ENCODE measurements around the gene PIBF1.
"Not testable (repeated sequence)": the region's sequence is repeated elsewhere in the genome, so short reads cannot be mapped to it uniquely, and the experiment has no call there.

The PIBF1 gene

DNA sequence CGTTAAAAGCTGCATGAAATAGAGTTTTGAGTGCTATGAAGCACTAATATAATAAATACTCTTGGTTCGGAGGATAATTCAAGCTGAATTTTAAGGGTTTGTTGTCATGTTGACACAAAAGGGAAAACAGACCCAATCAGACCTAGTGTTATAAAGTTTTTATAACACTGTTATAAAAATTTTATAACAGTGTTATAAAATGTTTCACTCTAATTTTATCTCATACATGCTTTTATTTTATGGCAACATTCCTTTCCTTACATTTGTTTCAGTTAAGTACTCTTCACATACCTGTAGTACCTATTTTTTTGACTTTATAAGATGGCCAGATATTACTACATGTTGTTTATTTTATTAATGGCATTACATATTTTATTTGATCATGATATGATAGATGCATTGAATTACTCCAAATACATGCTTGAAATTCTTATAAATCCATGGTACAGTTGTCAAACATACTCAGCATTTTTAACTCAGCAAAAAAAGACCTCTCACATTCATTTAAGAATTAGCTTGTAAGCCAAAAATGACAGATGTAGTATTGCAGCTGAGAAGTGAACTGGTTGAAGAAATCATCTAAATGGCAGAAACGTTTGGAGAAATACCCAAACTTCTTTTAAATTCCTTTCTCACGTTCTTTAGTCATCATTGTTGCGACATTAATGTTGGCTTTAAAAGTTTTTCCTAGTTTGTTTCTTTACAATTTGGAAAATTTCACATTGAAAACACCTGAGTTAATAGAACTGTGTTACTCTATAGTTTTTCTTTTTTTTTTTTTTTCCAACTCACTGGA, 104.5 kb downstream of the PIBF1 start:
- Histone ChIP-seq H3K9ac (ENCODE audit: low read length) (no peak overlapping the region), H3K4me1 (ENCODE audit: control insufficient read depth, insufficient read depth, low read length) (no peaks in the 10 kb centered on the region), H3K4me3 (ENCODE audit: low read length) (no peak overlapping the region), H3K9me3 (ENCODE audit: control insufficient read depth, low read length) (no peaks in the 10 kb centered on the region), H3K27me3 (ENCODE audit: control insufficient read depth, insufficient read depth, low read length) (no peaks in the 10 kb centered on the region), H3K36me3 (ENCODE audit: control insufficient read depth, insufficient read depth, low read length) (no peaks in the 10 kb centered on the region)

DNA sequence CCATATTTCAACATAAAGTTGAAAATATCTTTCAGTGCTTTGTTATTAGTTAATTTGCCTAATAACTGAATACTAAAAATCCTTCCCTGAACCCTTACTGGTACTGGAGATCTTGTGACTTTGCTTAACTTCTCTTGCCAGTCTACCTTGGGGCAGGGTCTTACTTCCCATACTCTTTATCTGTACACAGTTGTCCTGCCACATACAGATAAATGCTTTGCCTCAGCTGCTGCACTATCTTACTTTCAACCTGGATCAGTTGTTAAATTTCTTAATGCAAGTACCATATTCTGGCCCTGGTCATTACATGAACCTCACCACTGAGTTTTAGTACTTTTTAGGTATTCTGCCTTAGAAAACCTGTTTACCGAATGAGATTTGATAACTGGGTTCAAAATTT, 107.6 kb downstream of the PIBF1 start:
- Histone ChIP-seq H3K9me3 (ENCODE audit: control insufficient read depth, low read length) (no peaks in the 10 kb centered on the region), H3K27me3 (ENCODE audit: control insufficient read depth, insufficient read depth, low read length) (no peaks in the 10 kb centered on the region), H3K36me3 (ENCODE audit: control insufficient read depth, insufficient read depth, low read length) (no peaks in the 10 kb centered on the region)

GRCh38 chr13:72890546-72890945, 108.6 kb downstream of the PIBF1 start:
- Histone ChIP-seq H3K9ac (ENCODE audit: low read length) (no peak overlapping the region), H3K4me3 (ENCODE audit: low read length) (no peak overlapping the region), H3K9me3 (ENCODE audit: control insufficient read depth, low read length) (no peaks in the 10 kb centered on the region), H3K4me1 (ENCODE audit: control insufficient read depth, insufficient read depth, low read length) (no peaks in the 10 kb centered on the region), H3K27me3 (ENCODE audit: control insufficient read depth, insufficient read depth, low read length) (no peaks in the 10 kb centered on the region), H3K36me3 (ENCODE audit: control insufficient read depth, insufficient read depth, low read length) (no peaks in the 10 kb centered on the region)

More for the DNA sequence above, 107.6 kb downstream of the PIBF1 start:
- Histone ChIP-seq H3K9ac (ENCODE audit: low read length) (no peak overlapping the region), H3K4me3 (ENCODE audit: low read length) (no peak overlapping the region), H3K4me1 (ENCODE audit: control insufficient read depth, insufficient read depth, low read length) (no peaks in the 10 kb centered on the region)

- Histone ChIP-seq H3K36me3 (ENCODE audit: control insufficient read depth, insufficient read depth, low read length) (peaks cover 6% of the 10 kb centered on the region), H3K27me3 (ENCODE audit: control insufficient read depth, insufficient read depth, low read length) (no peaks in the 10 kb centered on the region), H3K9ac (ENCODE audit: low read length) (no peak overlapping the region), H3K9me3 (ENCODE audit: control insufficient read depth, low read length) (no peaks in the 10 kb centered on the region), H3K4me1 (ENCODE audit: control insufficient read depth, insufficient read depth, low read length) (no peaks in the 10 kb centered on the region), H3K4me3 (ENCODE audit: low read length) (no peak overlapping the region)
Observed at GRCh38 chr13:72891423-72891822, 109.5 kb downstream of the PIBF1 start.

DNA sequence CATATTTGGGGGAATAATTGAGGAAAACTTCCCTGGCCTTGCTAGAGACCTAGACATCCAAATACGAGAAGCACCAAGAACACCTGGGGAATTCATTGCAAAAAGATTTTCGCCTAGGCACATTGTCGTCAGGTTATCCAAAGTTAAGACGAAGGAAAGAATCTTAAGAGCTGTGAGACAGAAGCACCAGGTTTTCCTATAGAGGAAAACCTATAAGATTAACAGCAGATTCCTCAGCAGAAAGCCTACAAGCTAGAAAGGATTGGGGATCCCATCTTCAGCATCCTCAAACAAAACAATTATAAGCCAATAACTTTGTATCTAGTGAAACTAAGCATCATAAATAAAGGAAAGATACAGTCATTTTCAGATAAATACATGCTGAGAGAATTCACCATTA, 114.9 kb downstream of the PIBF1 start:
- Histone ChIP-seq H3K27me3 (ENCODE audit: control insufficient read depth, insufficient read depth, low read length) (no peaks in the 10 kb centered on the region), H3K36me3 (ENCODE audit: control insufficient read depth, insufficient read depth, low read length) (peaks cover 6% of the 10 kb centered on the region), H3K4me3 (ENCODE audit: low read length) (no peak overlapping the region), H3K9ac (ENCODE audit: low read length) (no peak overlapping the region), H3K9me3 (ENCODE audit: control insufficient read depth, low read length) (no peaks in the 10 kb centered on the region), H3K4me1 (ENCODE audit: control insufficient read depth, insufficient read depth, low read length) (no peaks in the 10 kb centered on the region)

GRCh38 chr13:72901546-72901945, 119.6 kb downstream of the PIBF1 start:
- H3K36me3 ChIP-seq (ENCODE audit: control insufficient read depth, insufficient read depth, low read length); H3K9ac ChIP-seq (ENCODE audit: low read length); H3K4me1 ChIP-seq (ENCODE audit: control insufficient read depth, insufficient read depth, low read length); H3K4me3 ChIP-seq (ENCODE audit: low read length); H3K9me3 ChIP-seq (ENCODE audit: control insufficient read depth, low read length); H3K27me3 ChIP-seq (ENCODE audit: control insufficient read depth, insufficient read depth, low read length): not testable (repeated sequence)

GRCh38 chr13:72908416-72908815, 126.5 kb downstream of the PIBF1 start:
- no peak overlapping the region for H3K4me3 ChIP-seq (ENCODE audit: low read length)
- H3K9me3 ChIP-seq (ENCODE audit: control insufficient read depth, low read length), result no peaks in the 10 kb centered on the region

GRCh38 chr13:72911981-72912380, 130.0 kb downstream of the PIBF1 start:
- H3K36me3 ChIP-seq (ENCODE audit: control insufficient read depth, insufficient read depth, low read length), result no peaks in the 10 kb centered on the region
- H3K9ac ChIP-seq (ENCODE audit: low read length), result no peak overlapping the region
- H3K4me3 ChIP-seq (ENCODE audit: low read length), result no peak overlapping the region
- no peaks in the 10 kb centered on the region for H3K4me1 ChIP-seq (ENCODE audit: control insufficient read depth, insufficient read depth, low read length)
- H3K27me3 ChIP-seq (ENCODE audit: control insufficient read depth, insufficient read depth, low read length), result no peaks in the 10 kb centered on the region
- no peaks in the 10 kb centered on the region for H3K9me3 ChIP-seq (ENCODE audit: control insufficient read depth, low read length)

More at GRCh38 chr13:72908416-72908815, 126.5 kb downstream of the PIBF1 start:
- Histone ChIP-seq H3K9ac (ENCODE audit: low read length) (no peak overlapping the region), H3K36me3 (ENCODE audit: control insufficient read depth, insufficient read depth, low read length) (no peaks in the 10 kb centered on the region), H3K27me3 (ENCODE audit: control insufficient read depth, insufficient read depth, low read length) (no peaks in the 10 kb centered on the region), H3K4me1 (ENCODE audit: control insufficient read depth, insufficient read depth, low read length) (no peaks in the 10 kb centered on the region)

DNA sequence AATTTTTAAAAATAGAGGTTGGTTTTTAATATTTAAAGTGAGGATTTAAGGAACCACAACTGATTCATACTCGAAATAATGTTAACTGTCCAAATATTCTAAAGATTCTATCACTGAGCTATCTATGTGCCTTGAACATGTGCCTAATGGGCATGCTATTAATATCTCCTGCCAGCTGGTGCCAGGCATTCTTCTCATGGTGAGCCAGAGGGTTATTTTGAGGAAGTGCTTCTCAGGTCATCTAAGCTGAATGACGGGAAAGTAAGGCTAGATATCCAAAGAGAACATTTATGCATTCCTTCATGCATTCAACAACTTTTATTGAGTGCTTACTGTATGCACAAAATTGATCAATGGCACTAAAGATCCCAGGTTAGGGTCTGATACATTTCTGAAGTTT, 138.2 kb downstream of the PIBF1 start:
- Histone ChIP-seq H3K4me3 (ENCODE audit: low read length) (no peak overlapping the region), H3K4me1 (ENCODE audit: control insufficient read depth, insufficient read depth, low read length) (no peaks in the 10 kb centered on the region), H3K9ac (ENCODE audit: low read length) (no peak overlapping the region), H3K9me3 (ENCODE audit: control insufficient read depth, low read length) (no peaks in the 10 kb centered on the region), H3K27me3 (ENCODE audit: control insufficient read depth, insufficient read depth, low read length) (no peaks in the 10 kb centered on the region), H3K36me3 (ENCODE audit: control insufficient read depth, insufficient read depth, low read length) (no peaks in the 10 kb centered on the region)

GRCh38 chr13:72931311-72931710, 149.4 kb downstream of the PIBF1 start:
- no peaks in the 10 kb centered on the region for H3K36me3 ChIP-seq (ENCODE audit: control insufficient read depth, insufficient read depth, low read length)
- H3K4me1 ChIP-seq (ENCODE audit: control insufficient read depth, insufficient read depth, low read length), result no peaks in the 10 kb centered on the region
- no peak overlapping the region for H3K4me3 ChIP-seq (ENCODE audit: low read length)
- H3K9ac ChIP-seq (ENCODE audit: low read length), result no peak overlapping the region
- H3K9me3 ChIP-seq (ENCODE audit: control insufficient read depth, low read length), result no peaks in the 10 kb centered on the region
- H3K27me3 ChIP-seq (ENCODE audit: control insufficient read depth, insufficient read depth, low read length), result no peaks in the 10 kb centered on the region

GRCh38 chr13:72932250-72932649, 150.3 kb downstream of the PIBF1 start:
- Histone ChIP-seq H3K9me3 (ENCODE audit: control insufficient read depth, low read length) (no peaks in the 10 kb centered on the region), H3K4me1 (ENCODE audit: control insufficient read depth, insufficient read depth, low read length) (no peaks in the 10 kb centered on the region), H3K36me3 (ENCODE audit: control insufficient read depth, insufficient read depth, low read length) (no peaks in the 10 kb centered on the region), H3K9ac (ENCODE audit: low read length) (no peak overlapping the region), H3K27me3 (ENCODE audit: control insufficient read depth, insufficient read depth, low read length) (no peaks in the 10 kb centered on the region), H3K4me3 (ENCODE audit: low read length) (no peak overlapping the region)

- H3K4me3 ChIP-seq (ENCODE audit: low read length); H3K36me3 ChIP-seq (ENCODE audit: control insufficient read depth, insufficient read depth, low read length); H3K9me3 ChIP-seq (ENCODE audit: control insufficient read depth, low read length); H3K4me1 ChIP-seq (ENCODE audit: control insufficient read depth, insufficient read depth, low read length); H3K27me3 ChIP-seq (ENCODE audit: control insufficient read depth, insufficient read depth, low read length); H3K9ac ChIP-seq (ENCODE audit: low read length): not testable (repeated sequence)
Observed at GRCh38 chr13:72946267-72946666, 164.3 kb downstream of the PIBF1 start.

All from mucosa of stomach (tissue), 1 donor.